PC-3 (cell line): ENCODE data around the gene TMEM40. TPM values are rescaled to one million over a fixed set of nuclear protein-coding genes. Genes with fewer than 3 reads are reported as not detected.

Experiments used
- ATAC-seq: fragments of 200-7000 bp; cut with Tn5 transposase; 2 replicates; pipeline ENCODE4 v1.9.1; 2020; ENCODE audit warnings: mild to moderate bottlenecking, moderate library complexity
- BruUV-seq: library from RNA; stranded (reverse); fragments of 400-500 nt; replicated peaks from 2 replicates; lab custom pipeline; 2021; lab: Mats Ljungman, UMichigan
- CTCF ChIA-PET: fragments of 300-600 bp; sonication (Branson Sonifier 250); formaldehyde crosslinking; loops from one replicate; lab custom pipeline; 2022; ENCODE audit warnings: antibody characterized with exemption; lab: Charles Lee
- POLR2A ChIA-PET: fragments of 300-600 bp; sonication (Branson Sonifier 250); formaldehyde crosslinking; loops from one replicate; lab custom pipeline; 2022; ENCODE audit warnings: antibody characterized with exemption; ENCODE audit not compliant: unreplicated experiment; lab: Charles Lee
- DNase-seq: peaks from one replicate; pipeline ENCODE4 v3.0.0-alpha.2; 2015
- H2AFZ ChIP-seq: fragments of 300-600 bp; sonication (generic); 2 replicates; pipeline ENCODE4 v1.6.0; 2016; ENCODE audit warnings: antibody characterized with exemption, low read length
- H3F3A ChIP-seq: fragments of 300-600 bp; sonication (generic); one replicate; pipeline ENCODE4 v1.6.0; 2017; ENCODE audit warnings: antibody characterized with exemption, low read length, control low read depth, mild to moderate bottlenecking; ENCODE audit not compliant: unreplicated experiment
- H3K27ac ChIP-seq: fragments of 300-600 bp; sonication (generic); 2 replicates; pipeline ENCODE4 v1.5.1; 2016; ENCODE audit warnings: mild to moderate bottlenecking, low read length
- H3K27me3 ChIP-seq: fragments of 300-600 bp; sonication (generic); 2 replicates; pipeline ENCODE4 v1.6.1; 2016; ENCODE audit warnings: low read length, mixed read lengths
- H3K36me3 ChIP-seq: fragments of 300-600 bp; sonication (generic); 2 replicates; pipeline ENCODE4 v1.6.1; 2016; ENCODE audit warnings: low read depth, mixed run types, low read length, mixed read lengths
- H3K4me1 ChIP-seq: fragments of 300-600 bp; sonication (generic); 2 replicates; pipeline ENCODE4 v1.5.1; 2016; ENCODE audit warnings: low read length; ENCODE audit not compliant: insufficient read depth
- H3K4me2 ChIP-seq: fragments of 300-600 bp; sonication (generic); 2 replicates; pipeline ENCODE4 v1.6.0; 2016; ENCODE audit warnings: low read length
- H3K4me3 ChIP-seq: fragments of 300-600 bp; sonication (generic); 2 replicates; pipeline ENCODE4 v1.5.1; 2016; ENCODE audit warnings: mild to moderate bottlenecking, low read length, mixed read lengths
- H3K79me2 ChIP-seq: fragments of 300-600 bp; sonication (generic); 2 replicates; pipeline ENCODE4 v1.6.1; 2017; ENCODE audit warnings: low read length, mixed read lengths
- H3K9ac ChIP-seq: fragments of 300-600 bp; sonication (generic); 2 replicates; pipeline ENCODE4 v1.6.0; 2016; ENCODE audit warnings: mild to moderate bottlenecking, low read length
- H3K9me2 ChIP-seq: fragments of 300-600 bp; sonication (generic); replicated peaks from 2 replicates; pipeline ENCODE4 v1.6.1; 2016; ENCODE audit warnings: mixed run types, low read length, mixed read lengths
- H3K9me3 ChIP-seq: fragments of 300-600 bp; sonication (generic); 2 replicates; pipeline ENCODE4 v1.6.1; 2016; ENCODE audit warnings: low read length, mixed read lengths
- H4K20me1 ChIP-seq: fragments of 300-600 bp; sonication (generic); 2 replicates; pipeline ENCODE4 v1.6.1; 2016; ENCODE audit warnings: low read length, mixed read lengths
- EZH2 ChIP-seq: fragments of 300-600 bp; sonication (generic); IDR thresholded peaks from one replicate; pipeline ENCODE4 v1.6.1; 2017; ENCODE audit warnings: antibody characterized with exemption, mild to moderate bottlenecking, low read length; ENCODE audit not compliant: unreplicated experiment
- EZH2phosphoT487 ChIP-seq: fragments of 300-600 bp; sonication (generic); IDR thresholded peaks from 2 replicates; pipeline ENCODE4 v1.6.1; 2018; ENCODE audit warnings: mild to moderate bottlenecking, antibody characterized with exemption, low read length, borderline replicate concordance
- intact Hi-C: fragments of 100-400 bp; cut with micrococcal nuclease; formaldehyde crosslinking; loops from 2 replicates; pipeline ENCODE4 v1.9.0; 2023
- total RNA-seq: library from RNA; depleted of rRNA; stranded (reverse); fragments of >200 nt; gene quantifications from 2 replicates; pipeline ENCODE4 v1.2.3, GENCODE V29; 2014
- TF ChIP-seq, protein P1 (sequence below): fragments of 300-600 bp; sonication (generic); conservative IDR thresholded peaks from 2 replicates; pipeline ENCODE4 v1.5.1; 2017; ENCODE audit warnings: antibody characterized with exemption, low read depth, mild to moderate bottlenecking, low read length

The TMEM40 gene
- total RNA-seq, 1 experiment from 2014 or later: 10.4 TPM

DNA sequence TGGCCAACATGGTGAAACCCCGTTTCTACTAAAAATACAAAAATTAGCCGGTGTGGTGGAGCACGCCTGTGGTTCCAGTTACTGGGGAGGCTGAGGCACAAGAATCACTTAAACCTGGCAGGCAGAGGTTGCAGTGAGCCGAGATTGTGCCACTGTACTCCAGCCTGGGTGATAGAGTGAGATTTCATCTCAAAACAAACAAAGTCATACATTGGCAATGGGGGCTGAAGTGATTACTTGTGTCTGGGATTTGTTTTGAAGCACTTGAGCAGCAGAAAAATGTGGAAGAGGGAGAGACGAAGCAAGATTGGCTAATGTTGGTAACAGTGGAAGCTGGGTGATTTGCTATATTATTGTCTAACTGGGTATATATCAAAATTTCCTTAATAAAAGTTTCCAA lies 13.4 kb upstream of the TMEM40 start:
- ATAC-seq: no peak
- intact Hi-C loops: no loop called here
- TF ChIP-seq EZH2 (no peak), EZH2phosphoT487 (no peak)
- TF ChIP-seq, protein P1, sequence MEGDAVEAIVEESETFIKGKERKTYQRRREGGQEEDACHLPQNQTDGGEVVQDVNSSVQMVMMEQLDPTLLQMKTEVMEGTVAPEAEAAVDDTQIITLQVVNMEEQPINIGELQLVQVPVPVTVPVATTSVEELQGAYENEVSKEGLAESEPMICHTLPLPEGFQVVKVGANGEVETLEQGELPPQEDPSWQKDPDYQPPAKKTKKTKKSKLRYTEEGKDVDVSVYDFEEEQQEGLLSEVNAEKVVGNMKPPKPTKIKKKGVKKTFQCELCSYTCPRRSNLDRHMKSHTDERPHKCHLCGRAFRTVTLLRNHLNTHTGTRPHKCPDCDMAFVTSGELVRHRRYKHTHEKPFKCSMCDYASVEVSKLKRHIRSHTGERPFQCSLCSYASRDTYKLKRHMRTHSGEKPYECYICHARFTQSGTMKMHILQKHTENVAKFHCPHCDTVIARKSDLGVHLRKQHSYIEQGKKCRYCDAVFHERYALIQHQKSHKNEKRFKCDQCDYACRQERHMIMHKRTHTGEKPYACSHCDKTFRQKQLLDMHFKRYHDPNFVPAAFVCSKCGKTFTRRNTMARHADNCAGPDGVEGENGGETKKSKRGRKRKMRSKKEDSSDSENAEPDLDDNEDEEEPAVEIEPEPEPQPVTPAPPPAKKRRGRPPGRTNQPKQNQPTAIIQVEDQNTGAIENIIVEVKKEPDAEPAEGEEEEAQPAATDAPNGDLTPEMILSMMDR: no peak

DNA sequence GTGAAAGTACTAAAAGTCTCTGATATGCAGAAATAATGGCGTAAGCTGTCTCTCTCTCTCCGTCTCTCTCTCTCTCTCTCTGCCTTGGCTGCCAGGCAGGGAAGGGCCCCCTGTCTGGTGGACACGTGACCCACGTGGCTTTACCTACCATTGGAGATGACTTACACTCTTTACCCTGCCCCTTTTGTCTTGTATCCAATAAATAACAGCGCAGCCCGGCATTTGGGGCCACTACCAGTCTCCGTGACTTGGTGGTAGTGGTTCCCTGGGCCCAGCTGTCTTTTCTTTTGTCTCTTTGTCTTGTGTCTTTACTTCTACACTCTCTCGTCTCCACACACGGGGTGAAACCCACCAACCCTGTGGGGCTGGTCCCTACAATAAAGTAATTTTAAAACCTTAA lies 12.2 kb upstream of the TMEM40 start:
- H3K79me2 ChIP-seq: no peaks in the 10 kb centered on the region
- no peaks in the 10 kb centered on the region for H3K9me2 ChIP-seq
- H3K27me3 ChIP-seq: no peaks in the 10 kb centered on the region
- no peak for ATAC-seq
- H3K9me3 ChIP-seq: no peaks in the 10 kb centered on the region
- H3K36me3 ChIP-seq: no peaks in the 10 kb centered on the region
- H2AFZ ChIP-seq: no peak overlapping the region
- TF ChIP-seq EZH2phosphoT487: no peak
- TF ChIP-seq, protein P1: no peak
- TF ChIP-seq EZH2: no peak
- H3F3A ChIP-seq: no peaks in the 10 kb centered on the region
- no TSS peak for BruUV-seq
- no peaks in the 10 kb centered on the region for H4K20me1 ChIP-seq
- H3K4me3 ChIP-seq: no peak overlapping the region
- H3K27ac ChIP-seq: no peak overlapping the region
- intact Hi-C loops: no loop called here
- no peaks in the 10 kb centered on the region for H3K4me1 ChIP-seq
- no peak overlapping the region for H3K4me2 ChIP-seq
- POLR2A ChIA-PET: no interaction called here
- no peak overlapping the region for H3K9ac ChIP-seq
- DNase-seq: no peak
- CTCF ChIA-PET: no interaction called here

More for the DNA sequence above, 13.4 kb upstream of the TMEM40 start:
- H3K4me2 ChIP-seq: no peak overlapping the region
- H3K9me2 ChIP-seq: no peaks in the 10 kb centered on the region
- DNase-seq: no peak
- no TSS peak for BruUV-seq
- ChIA-PET CTCF (no interaction called here), POLR2A (no interaction called here)
- H3K27ac ChIP-seq: no peak overlapping the region
- H3K9me3 ChIP-seq: no peaks in the 10 kb centered on the region
- no peak overlapping the region for H3K4me3 ChIP-seq
- no peak overlapping the region for H2AFZ ChIP-seq
- no peaks in the 10 kb centered on the region for H3K4me1 ChIP-seq
- H4K20me1 ChIP-seq: no peaks in the 10 kb centered on the region
- H3K27me3 ChIP-seq: no peaks in the 10 kb centered on the region
- H3F3A ChIP-seq: no peaks in the 10 kb centered on the region
- H3K36me3 ChIP-seq: no peaks in the 10 kb centered on the region
- H3K9ac ChIP-seq: no peak overlapping the region
- H3K79me2 ChIP-seq: no peaks in the 10 kb centered on the region

DNA sequence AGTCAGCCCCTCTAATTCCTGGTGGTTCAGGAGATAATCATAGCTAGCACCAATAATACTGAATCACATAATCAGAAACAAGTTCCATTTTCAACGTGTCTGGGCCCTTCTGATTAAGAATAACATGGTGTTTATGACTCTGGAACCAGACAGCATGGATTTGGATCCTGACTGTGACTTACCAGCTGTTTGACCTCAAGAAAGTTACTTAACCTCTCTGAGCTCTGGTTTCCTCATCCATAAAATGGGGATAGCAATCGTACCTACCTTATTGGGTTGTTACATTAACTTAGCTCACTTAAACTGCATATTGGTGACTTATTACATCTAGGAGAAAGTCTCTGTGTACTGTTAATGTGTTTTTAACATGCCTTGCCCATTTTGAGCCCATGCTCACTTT lies 10.7 kb upstream of the TMEM40 start:
- H4K20me1 ChIP-seq: no peaks in the 10 kb centered on the region
- H3K27ac ChIP-seq: no peak overlapping the region
- H3K36me3 ChIP-seq: no peaks in the 10 kb centered on the region
- intact Hi-C loops: no loop called here
- no TSS peak for BruUV-seq
- H3K27me3 ChIP-seq: no peaks in the 10 kb centered on the region
- DNase-seq (no peak), ATAC-seq (no peak)
- no peaks in the 10 kb centered on the region for H3K4me1 ChIP-seq
- H3K9ac ChIP-seq: no peak overlapping the region
- no peaks in the 10 kb centered on the region for H3F3A ChIP-seq
- H3K9me3 ChIP-seq: no peaks in the 10 kb centered on the region
- no peak overlapping the region for H3K4me2 ChIP-seq
- H3K9me2 ChIP-seq: no peaks in the 10 kb centered on the region
- no peak overlapping the region for H3K4me3 ChIP-seq
- POLR2A ChIA-PET: no interaction called here
- H2AFZ ChIP-seq: no peak overlapping the region
- CTCF ChIA-PET: interaction anchor here (1.0 kb wide), 1 partner anchor 64 kb away, joined by 5 read pairs; no protein-coding TSS in a partner anchor
- no peak for TF ChIP-seq EZH2phosphoT487
- TF ChIP-seq EZH2: no peak
- TF ChIP-seq, protein P1: no peak
- no peaks in the 10 kb centered on the region for H3K79me2 ChIP-seq
